CD14-positive monocyte (primary cell): ENCODE data around the gene NTM. TPM values are rescaled to one million over a fixed set of nuclear protein-coding genes. Genes with fewer than 3 reads are reported as not detected.
"Not testable (repeated sequence)": the region's sequence is repeated elsewhere in the genome, so short reads cannot be mapped to it uniquely, and the experiment has no call there.

ENCODE experiments used
- DNase-seq, 3 donors: peaks; one replicate each; pipeline ENCODE4 v3.0.0-alpha.2; 2011 to 2022
- H2AFZ ChIP-seq: 2 replicates; pipeline ENCODE4 v1.6.0; 2012; ENCODE audit warnings: mild to moderate bottlenecking, low read depth, low read length, inconsistent platforms; ENCODE audit not compliant: insufficient read depth, poor library complexity, severe bottlenecking
- H3K27ac ChIP-seq, 2 donors: 1 replicate in 1 of 2; 2 replicates in 1 of 2; pipeline ENCODE4 v1.5.1; 2012 to 2013; ENCODE audit warnings: low read length in 2 of 2, control low read depth in 1 of 2, inconsistent platforms in 1 of 2, low read depth in 1 of 2, mild to moderate bottlenecking in 1 of 2
- H3K27me3 ChIP-seq, 2 donors: one replicate each; pipeline versions ENCODE4 v1.6.0 to v1.6.1; 2011 to 2013; ENCODE audit warnings: low read length in 2 of 2; ENCODE audit not compliant: control insufficient read depth in 2 of 2, insufficient read depth in 2 of 2
- H3K36me3 ChIP-seq, 2 donors: replicated peaks in 1 of 2; 1 replicate in 1 of 2; 2 replicates in 1 of 2; pipeline versions ENCODE4 v1.5.1 to v1.6.1; 2012 to 2013; ENCODE audit warnings: low read length in 2 of 2, control low read depth in 1 of 2, inconsistent platforms in 1 of 2, mild to moderate bottlenecking in 1 of 2; ENCODE audit not compliant: insufficient read depth in 2 of 2, control insufficient read depth in 1 of 2
- H3K4me1 ChIP-seq, 2 donors: 1 replicate in 1 of 2; 2 replicates in 1 of 2; pipeline versions ENCODE4 v1.5.1 to v1.6.1; 2012 to 2013; ENCODE audit warnings: low read length in 2 of 2, control low read depth in 1 of 2, inconsistent platforms in 1 of 2, mild to moderate bottlenecking in 1 of 2, moderate library complexity in 1 of 2; ENCODE audit not compliant: insufficient read depth in 2 of 2, control insufficient read depth in 1 of 2
- H3K4me2 ChIP-seq: replicated peaks from 2 replicates; pipeline ENCODE3; 2012; ENCODE audit warnings: low read length, moderate library complexity, mild to moderate bottlenecking; ENCODE audit not compliant: poor library complexity, severe bottlenecking; ENCODE audit errors: extremely low read depth
- H3K4me3 ChIP-seq, 3 experiments: fragments of 200-600 bp in 1 of 3; sonication (generic) in 1 of 3; replicated peaks in 1 of 3; 1 replicate in 2 of 3; 2 replicates in 1 of 3; pipeline ENCODE4 v1.5.1; 2011 to 2013; ENCODE audit warnings: low read length in 3 of 3, mild to moderate bottlenecking in 3 of 3, control low read depth in 2 of 3, low read depth in 2 of 3, inconsistent platforms in 1 of 3, moderate library complexity in 1 of 3
- H3K79me2 ChIP-seq: 2 replicates; pipeline ENCODE4 v1.6.0; 2012; ENCODE audit warnings: mild to moderate bottlenecking, control low read depth, inconsistent platforms, low read length, moderate library complexity; ENCODE audit not compliant: insufficient read depth
- H3K9ac ChIP-seq: 2 replicates; pipeline ENCODE4 v1.6.0; 2017; ENCODE audit warnings: low read length, mild to moderate bottlenecking; ENCODE audit not compliant: insufficient read depth, poor library complexity, severe bottlenecking
- H3K9me3 ChIP-seq, 2 donors: replicated peaks in 1 of 2; 1 replicate in 1 of 2; 2 replicates in 1 of 2; pipeline versions ENCODE4 v1.5.1 to v1.6.1; 2012 to 2013; ENCODE audit warnings: low read length in 2 of 2, control low read depth in 1 of 2; ENCODE audit not compliant: control insufficient read depth in 1 of 2, insufficient read depth in 1 of 2
- H4K20me1 ChIP-seq: 2 replicates; pipeline ENCODE4 v1.6.0; 2012; ENCODE audit warnings: mild to moderate bottlenecking, low read length, control low read depth, moderate library complexity; ENCODE audit not compliant: insufficient read depth
- H3K27ac Mint-ChIP-seq, 7 donors: one replicate each; pipeline ENCODE4 v1.8.0; 2020; ENCODE audit warnings: mild to moderate bottlenecking in 7 of 7, mixed read lengths in 7 of 7, moderate library complexity in 6 of 7, inconsistent platforms in 2 of 7
- H3K27me3 Mint-ChIP-seq, 3 donors: one replicate each; pipeline ENCODE4 v1.8.0; 2021 to 2022; ENCODE audit warnings: low read depth in 3 of 3, mild to moderate bottlenecking in 3 of 3, mixed read lengths in 3 of 3, moderate library complexity in 3 of 3, inconsistent platforms in 1 of 3
- H3K36me3 Mint-ChIP-seq, 2 donors: one replicate each; pipeline ENCODE4 v1.8.0; 2020; ENCODE audit warnings: mixed read lengths in 2 of 2, inconsistent platforms in 1 of 2, mild to moderate bottlenecking in 1 of 2
- H3K4me1 Mint-ChIP-seq: one replicate; pipeline ENCODE4 v1.8.0; 2020; ENCODE audit warnings: mild to moderate bottlenecking, mixed read lengths
- H3K4me3 Mint-ChIP-seq, 2 donors: one replicate each; pipeline ENCODE4 v1.8.0; 2020; ENCODE audit warnings: mild to moderate bottlenecking in 2 of 2, mixed read lengths in 2 of 2, moderate library complexity in 1 of 2
- H3K9me3 Mint-ChIP-seq, 7 donors: one replicate each; pipeline ENCODE4 v1.8.0; 2020 to 2022; ENCODE audit warnings: mixed read lengths in 7 of 7, mild to moderate bottlenecking in 6 of 7, moderate library complexity in 6 of 7, inconsistent platforms in 2 of 7
- CTCF ChIP-seq: fragments of 200-600 bp; IDR thresholded peaks from one replicate; pipeline ENCODE4 v1.8.0; 2022; ENCODE audit warnings: antibody characterized with exemption, mild to moderate bottlenecking
- WGBS: methylation state at CpG from one replicate; pipeline ENCODE4 v1.1.5; 2013; ENCODE audit warnings: missing lambda C conversion rate; ENCODE audit not compliant: insufficient coverage; 5-methylcytosine and 5-hydroxymethylcytosine counted together
- intact Hi-C, 2 donors: fragments of 100-400 bp; cut with micrococcal nuclease; formaldehyde crosslinking; loops; one replicate each; pipeline versions ENCODE4 v1.15.0 to v1.15.1; 2023
- polyA plus RNA-seq, 3 donors: library from polyadenylated mRNA; depleted of rRNA in 1 of 3; unstranded in 2 of 3; stranded (reverse) in 1 of 3; fragments of 300-500 nt in 2 of 3; fragments of >200 nt in 1 of 3; fragmentation: Illumina TruSeq in 2 of 3; gene quantifications; 1 replicate in 2 of 3; 2 replicates in 1 of 3; pipeline ENCODE4 v1.2.3, GENCODE V29; 2012 to 2021

Gene NTM
- polyA plus RNA-seq, 3 donors = not detected

DNA sequence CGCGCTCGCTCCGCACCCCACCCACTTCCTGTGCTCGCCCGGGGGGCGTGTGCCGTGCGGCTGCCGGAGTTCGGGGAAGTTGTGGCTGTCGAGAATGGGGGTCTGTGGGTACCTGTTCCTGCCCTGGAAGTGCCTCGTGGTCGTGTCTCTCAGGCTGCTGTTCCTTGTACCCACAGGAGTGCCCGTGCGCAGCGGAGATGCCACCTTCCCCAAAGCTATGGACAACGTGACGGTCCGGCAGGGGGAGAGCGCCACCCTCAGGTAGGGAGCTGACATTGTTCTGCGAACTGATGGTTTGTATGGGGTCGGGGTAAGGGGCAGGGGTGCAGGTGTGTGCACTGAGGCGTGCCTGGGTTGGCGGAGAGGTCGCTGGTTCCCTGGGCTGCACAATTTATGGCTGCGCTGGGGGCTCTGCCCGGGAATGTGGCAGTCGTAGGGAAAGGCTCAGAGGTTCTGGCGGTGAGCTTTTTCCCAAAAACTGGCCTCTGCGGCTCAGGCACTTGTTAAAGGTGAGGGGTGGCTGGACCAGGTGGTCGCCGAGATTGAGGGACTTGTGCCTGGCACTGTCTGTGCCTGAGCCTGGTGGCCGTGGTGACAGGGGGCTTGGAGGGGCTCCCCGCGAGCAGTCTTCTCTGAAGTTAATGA is 541.1 kb downstream of the NTM start:
- WGBS = 24% methylated on average over 17 of the region's 36 CpGs
- intact Hi-C loops, H3K36me3 ChIP-seq, H3K36me3 Mint-ChIP-seq, H3K4me1 Mint-ChIP-seq, H3K9me3 Mint-ChIP-seq, H4K20me1 ChIP-seq, H3K9ac ChIP-seq, H3K4me2 ChIP-seq, H3K9me3 ChIP-seq, H3K79me2 ChIP-seq, DNase-seq, H3K27ac Mint-ChIP-seq, H3K27ac ChIP-seq, H3K4me3 ChIP-seq, H3K4me1 ChIP-seq, H2AFZ ChIP-seq: not testable (repeated sequence)
- H3K4me3 Mint-ChIP-seq = peak overlapping the region in 1 of 2 donors; percentile 83
- peaks cover 51 to 70% (median 54%) of the 10 kb centered on the region in 3 donors for H3K27me3 Mint-ChIP-seq
- peak; percentile 15 for TF ChIP-seq CTCF
- H3K27me3 ChIP-seq = peaks cover 46 to 68% of the 10 kb centered on the region in 2 donors

DNA sequence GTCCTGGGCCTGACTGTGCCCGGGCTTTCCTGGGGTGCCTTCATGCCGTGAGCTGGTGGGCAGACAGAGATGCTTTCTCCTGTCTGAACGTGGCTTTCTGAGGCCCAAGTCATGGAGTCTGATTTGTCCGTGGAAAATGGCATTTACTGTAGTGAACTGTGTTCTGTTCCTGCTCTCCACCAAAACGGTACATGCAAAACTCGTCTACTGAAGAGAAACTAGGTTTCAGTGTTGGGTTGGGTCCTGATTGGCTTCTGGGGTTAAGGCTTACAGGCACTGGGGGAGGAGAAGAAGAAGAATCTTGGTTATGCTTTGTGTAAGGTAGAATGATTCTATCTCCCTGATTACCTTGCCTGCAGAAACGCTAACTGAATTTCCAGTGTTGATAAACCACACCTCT is 541.7 kb downstream of the NTM start:
- Mint-ChIP-seq H3K4me3 (peak overlapping the region in 1 of 2 donors; percentile 83), H3K27me3 (peaks cover 51 to 64% (median 52%) of the 10 kb centered on the region in 3 donors), H3K36me3 (no peaks in the 10 kb centered on the region), H3K27ac (no peak overlapping the region), H3K9me3 (peaks cover 0 to 3% (median 0%) of the 10 kb centered on the region in 7 donors), H3K4me1 (peaks cover 4% of the 10 kb centered on the region)
- H3K79me2 ChIP-seq = no peaks in the 10 kb centered on the region
- H3K27ac ChIP-seq = no peak overlapping the region
- H3K36me3 ChIP-seq = no peaks in the 10 kb centered on the region
- no peak overlapping the region for H3K9ac ChIP-seq
- intact Hi-C loops = no loop called here
- 68% methylated on average over 6 of the region's 7 CpGs for WGBS
- no peaks in the 10 kb centered on the region for H3K9me3 ChIP-seq
- no peak for DNase-seq
- H3K4me1 ChIP-seq = no peaks in the 10 kb centered on the region
- no peak overlapping the region for H2AFZ ChIP-seq
- no peak for TF ChIP-seq CTCF
- H3K27me3 ChIP-seq = peaks cover 44 to 65% of the 10 kb centered on the region in 2 donors
- H3K4me2 ChIP-seq = no peak overlapping the region
- H4K20me1 ChIP-seq = no peaks in the 10 kb centered on the region
- no peak overlapping the region for H3K4me3 ChIP-seq
